Astrocyte (in vitro differentiated cells and primary cell): ENCODE results near the gene CHD6.

Source experiments
- CTCF ChIP-seq: IDR thresholded peaks from 2 replicates; pipeline ENCODE4 v1.5.1; 2011; ENCODE audit warnings: low read depth, mild to moderate bottlenecking, inconsistent platforms, low read length, moderate library complexity; ENCODE audit not compliant: insufficient read depth
- EZH2 ChIP-seq: IDR thresholded peaks from 2 replicates; pipeline ENCODE4 v1.6.1; 2012; ENCODE audit warnings: mild to moderate bottlenecking, low read length, inconsistent platforms; ENCODE audit not compliant: insufficient read depth

GRCh38 chr20:41356951-41357350 is 261.2 kb downstream of the CHD6 start:
- no peak for TF ChIP-seq CTCF
- TF ChIP-seq EZH2 = no peak
